HepG2 (cell line): Measurements from ENCODE around the gene FNDC10. TPM values are rescaled to one million over a fixed set of nuclear protein-coding genes. Genes with fewer than 3 reads are reported as not detected.

Source experiments
- DDIT3 ChIP-seq: sonication (generic); formaldehyde crosslinking; IDR thresholded peaks from 2 replicates; pipeline ENCODE4 v1.4.0; 2020; ENCODE audit warnings: mild to moderate bottlenecking, missing genetic modification reagents
- FUBP1 ChIP-seq: sonication (generic); formaldehyde crosslinking; IDR thresholded peaks from 2 replicates; pipeline ENCODE4 v1.5.1; 2020; ENCODE audit warnings: missing genetic modification reagents, mild to moderate bottlenecking, borderline replicate concordance
- HDAC1 ChIP-seq: sonication (generic); formaldehyde crosslinking; IDR thresholded peaks from 2 replicates; pipeline ENCODE4 v1.5.1; 2020; ENCODE audit warnings: mild to moderate bottlenecking, missing genetic modification reagents
- KDM2A ChIP-seq: sonication (generic); formaldehyde crosslinking; IDR thresholded peaks from 2 replicates; pipeline ENCODE4 v1.4.0; 2020; ENCODE audit warnings: low read depth, missing genetic modification reagents, borderline replicate concordance
- MTA1 ChIP-seq: sonication (generic); formaldehyde crosslinking; IDR thresholded peaks from 2 replicates; pipeline ENCODE4 v1.4.0; 2020; ENCODE audit warnings: missing genetic modification reagents, mild to moderate bottlenecking, borderline replicate concordance
- NFIB ChIP-seq: sonication (generic); formaldehyde crosslinking; IDR thresholded peaks from 2 replicates; pipeline ENCODE4 v1.9.0; 2021; ENCODE audit warnings: missing genetic modification reagents, mild to moderate bottlenecking, borderline replicate concordance
- PCBP2 ChIP-seq: fragments of 200-400 bp; formaldehyde crosslinking; optimal IDR thresholded peaks from 2 replicates; pipeline ENCODE3; 2018; ENCODE audit warnings: low read length, low read depth; ENCODE audit not compliant: poor library complexity, severe bottlenecking
- PRMT3 ChIP-seq: sonication (generic); formaldehyde crosslinking; IDR thresholded peaks from 2 replicates; pipeline ENCODE4 v1.8.1; 2022; ENCODE audit warnings: low read depth, mild to moderate bottlenecking, moderate library complexity, missing genetic modification reagents, borderline replicate concordance
- SMAD1 ChIP-seq: sonication (generic); formaldehyde crosslinking; IDR thresholded peaks from 2 replicates; pipeline ENCODE4 v1.4.0; 2020; ENCODE audit warnings: missing genetic modification reagents, low read depth, mild to moderate bottlenecking, borderline replicate concordance
- TBP ChIP-seq: sonication (generic); formaldehyde crosslinking; IDR thresholded peaks from 2 replicates; pipeline ENCODE4 v1.5.0; 2020; ENCODE audit warnings: missing genetic modification reagents
- U2AF1 ChIP-seq: fragments of 200-400 bp; formaldehyde crosslinking; optimal IDR thresholded peaks from 2 replicates; pipeline ENCODE3; 2017; ENCODE audit warnings: mild to moderate bottlenecking, low read depth, low read length
- ZNF3 ChIP-seq: IDR thresholded peaks from 2 replicates; pipeline ENCODE4 v1.7.0; 2017; ENCODE audit warnings: inconsistent platforms
- ZNF468 ChIP-seq: sonication (generic); formaldehyde crosslinking; IDR thresholded peaks from 2 replicates; pipeline ENCODE4 v1.8.0; 2022; ENCODE audit warnings: mild to moderate bottlenecking, moderate library complexity, missing genetic modification reagents
- ZNF629 ChIP-seq: sonication (generic); formaldehyde crosslinking; conservative IDR thresholded peaks from 2 replicates; pipeline ENCODE4 v1.5.0; 2020; ENCODE audit warnings: missing genetic modification reagents
- polyA plus RNA-seq, 8 experiments: library from polyadenylated mRNA; depleted of rRNA in 3 of 8; stranded (reverse) in 7 of 8; unstranded in 1 of 8; fragments of >200 nt; fragmentation: Illumina TruSeq in 4 of 8; extraction: Trizol in 4 of 8; gene quantifications; 2 replicates each; pipeline versions ENCODE4 v1.2.1 to v1.2.3, GENCODE V29; 2011 to 2016; ENCODE audit warnings: low read depth in 4 of 8, missing spikeins in 1 of 8, mixed read lengths in 1 of 8; ENCODE audit not compliant: insufficient read depth in 1 of 8
- total RNA-seq, 5 experiments: library from RNA; depleted of rRNA; stranded (reverse); fragments of >200 nt; fragmentation: Illumina TruSeq; extraction: Trizol; gene quantifications; 2 replicates each; pipeline ENCODE4 v1.2.3, GENCODE V29; 2016; ENCODE audit warnings: low read depth in 1 of 5
- TF ChIP-seq, protein P1 (sequence below): sonication (generic); formaldehyde crosslinking; IDR thresholded peaks from 2 replicates; pipeline ENCODE4 v1.8.0; 2022; ENCODE audit warnings: missing genetic modification reagents, low read depth, mild to moderate bottlenecking, borderline replicate concordance
- TF ChIP-seq, protein P2 (sequence below): sonication (generic); formaldehyde crosslinking; IDR thresholded peaks from one replicate; pipeline ENCODE4 v1.5.1; 2020; ENCODE audit warnings: mild to moderate bottlenecking, missing genetic modification reagents; ENCODE audit errors: not compliant biosample characterization
- TF ChIP-seq, protein P3 (sequence below): sonication (generic); formaldehyde crosslinking; IDR thresholded peaks from 2 replicates; pipeline ENCODE4 v1.4.0; 2020; ENCODE audit warnings: missing genetic modification reagents

FNDC10 gene
- total and polyA plus RNA-seq, 2 of the 13 experiments (the other 11 are each of a cell fraction or from before 2014, with no cell fraction given): 2.2 to 2.5 TPM

DNA sequence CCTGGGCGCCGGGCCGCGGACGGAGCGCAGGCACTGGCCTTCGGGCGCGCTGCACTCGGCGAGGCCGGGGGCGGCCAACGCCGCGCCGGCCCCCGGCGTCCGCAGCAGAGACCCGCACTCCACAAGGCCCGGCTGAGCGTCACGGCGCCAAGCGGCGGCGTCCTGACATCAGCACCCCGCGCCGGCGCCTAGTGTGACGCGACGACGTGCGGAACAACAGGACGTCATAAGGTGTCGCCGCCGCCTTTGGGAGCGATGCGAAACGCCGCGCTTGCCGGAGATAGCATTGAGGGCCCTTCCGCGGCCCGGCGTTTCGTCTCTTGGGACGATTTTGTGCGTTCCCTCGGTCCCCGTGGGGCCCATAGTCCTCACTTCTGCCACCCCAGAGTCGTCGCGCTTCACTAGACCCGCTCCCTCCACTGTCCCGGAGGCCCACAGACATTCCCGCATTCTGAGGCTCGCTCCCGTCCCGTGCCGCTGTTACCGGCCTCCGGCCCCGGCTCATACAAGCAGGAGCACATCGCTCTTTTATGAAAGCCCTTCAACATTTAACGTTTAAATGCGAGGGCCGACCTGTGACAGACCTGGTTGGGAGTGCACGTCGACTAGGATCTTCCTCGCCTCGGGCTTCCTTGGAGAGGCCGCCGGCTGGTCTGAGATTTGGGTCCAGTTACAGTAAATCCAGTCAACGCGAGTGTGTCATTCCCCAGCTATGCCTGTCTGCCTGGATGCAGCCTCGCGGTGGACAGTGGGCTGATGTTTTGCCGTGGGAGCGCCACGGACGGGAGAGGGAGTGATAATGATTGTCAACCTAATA lies 25.0 kb downstream of the FNDC10 start, which contains the start of gene SSU72 (continued):
- TF ChIP-seq, protein P1, sequence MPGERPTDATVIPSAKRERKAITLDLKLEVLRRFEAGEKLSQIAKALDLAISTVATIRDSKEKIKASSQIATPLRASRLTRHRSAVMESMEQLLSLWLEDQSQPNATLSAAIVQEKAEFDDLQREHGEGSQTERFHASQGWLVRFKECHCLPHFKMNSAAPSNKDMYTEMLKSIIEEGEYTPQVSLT (CRISPR knock-in tag): no peak
- TF ChIP-seq DDIT3 (no peak), SMAD1 (no peak), ZNF468 (no peak), MTA1 (CRISPR knock-in tag) (no peak), ZNF3 (no peak), U2AF1 (no peak), ZNF629 (CRISPR knock-in tag) (no peak), HDAC1 (CRISPR knock-in tag) (peak; percentile 86; the same call in 1 of the 2 replicates), FUBP1 (CRISPR knock-in tag) (0 out of 2 replicates have a peak, but pooled peaks have one; percentile 48), TBP (no peak), PRMT3 (CRISPR knock-in tag) (0 out of 2 replicates have a peak, but pooled peaks have one; percentile 29), NFIB (CRISPR knock-in tag) (no peak), PCBP2 (no peak), KDM2A (peak; percentile 95)
- TF ChIP-seq, protein P2, sequence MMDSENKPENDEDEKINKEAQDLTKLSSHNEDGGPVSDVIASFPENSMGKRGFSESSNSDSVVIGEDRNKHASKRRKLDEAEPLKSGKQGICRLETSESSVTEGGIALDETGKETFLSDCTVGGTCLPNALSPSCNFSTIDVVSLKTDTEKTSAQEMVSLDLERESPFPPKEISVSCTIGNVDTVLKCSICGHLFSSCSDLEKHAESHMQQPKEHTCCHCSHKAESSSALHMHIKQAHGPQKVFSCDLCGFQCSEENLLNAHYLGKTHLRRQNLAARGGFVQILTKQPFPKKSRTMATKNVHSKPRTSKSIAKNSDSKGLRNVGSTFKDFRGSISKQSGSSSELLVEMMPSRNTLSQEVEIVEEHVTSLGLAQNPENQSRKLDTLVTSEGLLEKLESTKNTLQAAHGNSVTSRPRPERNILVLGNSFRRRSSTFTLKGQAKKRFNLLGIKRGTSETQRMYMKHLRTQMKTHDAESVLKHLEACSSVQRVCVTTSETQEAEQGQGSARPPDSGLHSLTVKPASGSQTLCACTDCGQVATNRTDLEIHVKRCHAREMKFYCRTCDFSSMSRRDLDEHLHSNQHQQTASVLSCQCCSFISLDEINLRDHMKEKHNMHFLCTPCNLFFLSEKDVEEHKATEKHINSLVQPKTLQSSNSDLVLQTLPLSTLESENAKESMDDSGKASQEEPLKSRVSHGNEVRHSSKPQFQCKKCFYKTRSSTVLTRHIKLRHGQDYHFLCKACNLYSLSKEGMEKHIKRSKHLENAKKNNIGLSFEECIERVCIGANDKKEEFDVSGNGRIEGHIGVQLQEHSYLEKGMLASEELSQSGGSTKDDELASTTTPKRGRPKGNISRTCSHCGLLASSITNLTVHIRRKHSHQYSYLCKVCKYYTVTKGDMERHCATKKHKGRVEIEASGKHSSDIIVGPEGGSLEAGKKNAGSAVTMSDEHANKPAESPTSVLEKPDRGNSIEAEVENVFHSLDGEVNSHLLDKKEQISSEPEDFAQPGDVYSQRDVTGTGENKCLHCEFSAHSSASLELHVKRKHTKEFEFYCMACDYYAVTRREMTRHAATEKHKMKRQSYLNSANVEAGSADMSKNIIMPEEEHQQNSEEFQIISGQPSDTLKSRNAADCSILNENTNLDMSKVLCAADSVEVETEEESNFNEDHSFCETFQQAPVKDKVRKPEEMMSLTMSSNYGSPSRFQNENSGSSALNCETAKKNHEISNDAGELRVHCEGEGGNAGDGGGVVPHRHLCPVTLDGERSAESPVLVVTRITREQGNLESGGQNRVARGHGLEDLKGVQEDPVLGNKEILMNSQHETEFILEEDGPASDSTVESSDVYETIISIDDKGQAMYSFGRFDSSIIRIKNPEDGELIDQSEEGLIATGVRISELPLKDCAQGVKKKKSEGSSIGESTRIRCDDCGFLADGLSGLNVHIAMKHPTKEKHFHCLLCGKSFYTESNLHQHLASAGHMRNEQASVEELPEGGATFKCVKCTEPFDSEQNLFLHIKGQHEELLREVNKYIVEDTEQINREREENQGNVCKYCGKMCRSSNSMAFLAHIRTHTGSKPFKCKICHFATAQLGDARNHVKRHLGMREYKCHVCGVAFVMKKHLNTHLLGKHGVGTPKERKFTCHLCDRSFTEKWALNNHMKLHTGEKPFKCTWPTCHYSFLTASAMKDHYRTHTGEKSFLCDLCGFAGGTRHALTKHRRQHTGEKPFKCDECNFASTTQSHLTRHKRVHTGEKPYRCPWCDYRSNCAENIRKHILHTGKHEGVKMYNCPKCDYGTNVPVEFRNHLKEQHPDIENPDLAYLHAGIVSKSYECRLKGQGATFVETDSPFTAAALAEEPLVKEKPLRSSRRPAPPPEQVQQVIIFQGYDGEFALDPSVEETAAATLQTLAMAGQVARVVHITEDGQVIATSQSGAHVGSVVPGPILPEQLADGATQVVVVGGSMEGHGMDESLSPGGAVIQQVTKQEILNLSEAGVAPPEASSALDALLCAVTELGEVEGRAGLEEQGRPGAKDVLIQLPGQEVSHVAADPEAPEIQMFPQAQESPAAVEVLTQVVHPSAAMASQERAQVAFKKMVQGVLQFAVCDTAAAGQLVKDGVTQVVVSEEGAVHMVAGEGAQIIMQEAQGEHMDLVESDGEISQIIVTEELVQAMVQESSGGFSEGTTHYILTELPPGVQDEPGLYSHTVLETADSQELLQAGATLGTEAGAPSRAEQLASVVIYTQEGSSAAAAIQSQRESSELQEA (CRISPR knock-in tag): no peak
- TF ChIP-seq, protein P3, sequence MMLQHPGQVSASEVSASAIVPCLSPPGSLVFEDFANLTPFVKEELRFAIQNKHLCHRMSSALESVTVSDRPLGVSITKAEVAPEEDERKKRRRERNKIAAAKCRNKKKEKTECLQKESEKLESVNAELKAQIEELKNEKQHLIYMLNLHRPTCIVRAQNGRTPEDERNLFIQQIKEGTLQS (CRISPR knock-in tag): peak; percentile 42; the same call in 1 of the 2 replicates
